ENCODE measurements around the gene ELSPBP1. TPM values are rescaled to one million over a fixed set of nuclear protein-coding genes. Genes with fewer than 3 reads are reported as not detected.

ELSPBP1 gene
- total RNA-seq, 4 donors from 2014 or later: not detected

DNA sequence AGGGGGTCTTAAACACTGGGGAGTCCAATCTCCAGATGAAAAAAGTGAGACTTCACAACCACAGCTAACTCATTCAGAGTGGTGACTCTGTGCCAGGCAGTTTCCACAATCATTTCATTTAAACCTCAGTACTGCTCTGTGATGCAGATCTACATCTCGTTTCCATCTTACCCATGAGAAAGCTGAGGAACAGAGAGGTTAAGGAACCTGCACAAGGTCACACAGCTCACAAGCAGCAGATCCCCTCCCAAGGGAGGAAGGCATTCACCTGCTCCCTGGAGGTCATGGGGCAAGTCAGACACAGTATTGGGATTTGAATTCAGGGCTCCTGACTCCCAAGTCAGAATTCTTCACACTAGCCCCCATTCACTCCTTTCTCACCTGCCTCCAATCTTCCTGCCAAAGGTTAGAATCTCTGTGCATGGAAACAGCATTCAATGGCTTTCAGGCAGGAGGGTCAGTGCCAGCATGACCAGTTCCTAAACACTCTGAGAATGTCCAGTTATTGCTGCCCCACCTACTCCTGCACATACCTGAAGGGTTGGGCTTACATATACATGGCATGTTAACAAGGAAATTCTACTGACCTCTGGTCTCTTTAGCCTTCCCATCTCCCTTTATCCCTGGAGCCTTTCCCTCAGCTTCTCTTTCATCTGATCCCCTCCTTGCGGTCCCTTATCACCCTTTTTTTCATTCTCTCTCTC, 47.6 kb downstream of the ELSPBP1 start:
- no peak for DNase-seq (ENCODE audit: low spot score in 2 of 2)
- no peak for TF ChIP-seq POLR2A (IDR thresholded peaks at IDR 0.05)
- TF ChIP-seq, protein P1, sequence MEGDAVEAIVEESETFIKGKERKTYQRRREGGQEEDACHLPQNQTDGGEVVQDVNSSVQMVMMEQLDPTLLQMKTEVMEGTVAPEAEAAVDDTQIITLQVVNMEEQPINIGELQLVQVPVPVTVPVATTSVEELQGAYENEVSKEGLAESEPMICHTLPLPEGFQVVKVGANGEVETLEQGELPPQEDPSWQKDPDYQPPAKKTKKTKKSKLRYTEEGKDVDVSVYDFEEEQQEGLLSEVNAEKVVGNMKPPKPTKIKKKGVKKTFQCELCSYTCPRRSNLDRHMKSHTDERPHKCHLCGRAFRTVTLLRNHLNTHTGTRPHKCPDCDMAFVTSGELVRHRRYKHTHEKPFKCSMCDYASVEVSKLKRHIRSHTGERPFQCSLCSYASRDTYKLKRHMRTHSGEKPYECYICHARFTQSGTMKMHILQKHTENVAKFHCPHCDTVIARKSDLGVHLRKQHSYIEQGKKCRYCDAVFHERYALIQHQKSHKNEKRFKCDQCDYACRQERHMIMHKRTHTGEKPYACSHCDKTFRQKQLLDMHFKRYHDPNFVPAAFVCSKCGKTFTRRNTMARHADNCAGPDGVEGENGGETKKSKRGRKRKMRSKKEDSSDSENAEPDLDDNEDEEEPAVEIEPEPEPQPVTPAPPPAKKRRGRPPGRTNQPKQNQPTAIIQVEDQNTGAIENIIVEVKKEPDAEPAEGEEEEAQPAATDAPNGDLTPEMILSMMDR (IDR thresholded peaks at IDR 0.05): no peak
- Histone ChIP-seq H3K4me1 (no peaks in the 10 kb centered on the region), H3K27me3 (no peaks in the 10 kb centered on the region), H3K27ac (no peak overlapping the region), H3K9me3 (peaks cover 0 to 12% (median under 1%) of the 10 kb centered on the region in 4 donors), H3K4me3 (no peak overlapping the region), H3K36me3 (peaks cover 0 to under 1% (median 0%) of the 10 kb centered on the region in 3 donors)
- 57 to 60% methylated on average over 2 of the region's 2 CpGs for WGBS, 2 donors

DNA sequence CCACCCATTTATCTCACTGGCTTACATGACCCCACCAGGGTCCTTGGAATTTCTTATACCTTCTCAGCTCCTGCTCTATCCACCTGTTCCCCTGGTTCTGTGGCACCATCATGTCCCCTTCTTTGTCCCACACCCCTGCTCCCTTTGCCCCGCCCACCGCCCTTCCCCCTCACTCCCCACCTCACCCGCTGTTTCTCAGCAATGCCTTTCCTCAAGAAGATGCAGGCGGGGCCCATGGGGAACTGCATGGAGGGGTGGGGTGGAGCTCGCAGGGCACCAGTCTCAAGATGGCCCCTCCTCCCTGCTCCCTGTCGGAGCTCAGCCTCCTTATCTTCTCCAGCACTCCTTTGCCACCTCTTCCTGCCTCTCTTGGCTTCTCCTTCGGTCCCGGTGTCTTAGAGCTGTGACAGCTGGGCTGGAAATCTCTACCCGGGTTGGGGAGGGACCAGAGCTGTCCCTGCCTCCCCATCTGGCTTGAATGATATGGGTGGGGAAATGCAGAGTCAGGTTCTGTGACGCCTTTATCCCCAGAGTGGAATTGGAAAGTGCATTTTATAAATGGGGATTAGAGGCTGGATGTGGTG, 49.3 kb downstream of the ELSPBP1 start, which contains the start of gene CABP5:
CABP5 (minus strand) TSS at position 405 of the 584 bp plus-strand sequence; CDS start at position 248, 157 bp downstream.
- Histone ChIP-seq H3K4me1 (no peaks in the 10 kb centered on the region), H3K27ac (no peak within 1 kb of the TSS), H3K4me3 (no peak within 1 kb of the TSS), H3K27me3 (no peaks in the 10 kb centered on the region), H3K9me3 (no peaks in the 10 kb centered on the region), H3K36me3 (peaks cover 0 to 18% (median 0%) of the 10 kb centered on the region in 3 donors)
- TF ChIP-seq, protein P1 (IDR thresholded peaks at IDR 0.05): no peak
- DNase-seq (ENCODE audit: low spot score in 2 of 2): no peak
- WGBS, 2 donors: 81 to 82% methylated on average over 10 of the region's 10 CpGs

DNA sequence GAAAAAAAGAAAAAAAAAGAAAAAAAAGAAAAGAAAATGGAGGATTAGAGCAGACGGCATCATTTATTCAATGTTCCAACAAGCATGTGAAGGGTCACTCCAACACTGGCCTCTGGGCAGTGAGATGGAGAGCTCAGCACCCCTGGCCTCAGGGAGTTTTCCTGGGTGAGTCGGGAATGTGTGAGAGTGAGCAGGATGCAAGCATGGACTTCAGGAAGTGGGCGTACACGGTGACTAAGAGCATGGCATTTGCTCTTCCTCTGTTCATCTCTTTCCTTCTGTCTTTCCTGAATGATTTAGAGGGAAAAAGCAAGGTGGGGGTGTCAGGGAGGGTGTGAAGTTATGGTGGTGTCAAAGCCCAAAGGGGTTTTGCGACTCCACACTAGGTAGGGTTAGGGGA, 50.1 kb downstream of the ELSPBP1 start:
- no peak overlapping the region for H3K27ac ChIP-seq
- no peaks in the 10 kb centered on the region for H3K27me3 ChIP-seq
- 84 to 87% methylated on average over 5 of the region's 5 CpGs for WGBS, 2 donors
- H3K9me3 ChIP-seq: no peaks in the 10 kb centered on the region
- no peak for TF ChIP-seq POLR2A (IDR thresholded peaks at IDR 0.05)
- TF ChIP-seq, protein P1 (IDR thresholded peaks at IDR 0.05): no peak
- no peak for TF ChIP-seq EP300 (IDR thresholded peaks at IDR 0.05)
- H3K4me1 ChIP-seq: no peaks in the 10 kb centered on the region
- no peak overlapping the region for H3K4me3 ChIP-seq
- DNase-seq (ENCODE audit: low spot score in 2 of 2): no peak
- H3K36me3 ChIP-seq: peaks cover 0 to 26% (median 0%) of the 10 kb centered on the region in 3 donors

DNA sequence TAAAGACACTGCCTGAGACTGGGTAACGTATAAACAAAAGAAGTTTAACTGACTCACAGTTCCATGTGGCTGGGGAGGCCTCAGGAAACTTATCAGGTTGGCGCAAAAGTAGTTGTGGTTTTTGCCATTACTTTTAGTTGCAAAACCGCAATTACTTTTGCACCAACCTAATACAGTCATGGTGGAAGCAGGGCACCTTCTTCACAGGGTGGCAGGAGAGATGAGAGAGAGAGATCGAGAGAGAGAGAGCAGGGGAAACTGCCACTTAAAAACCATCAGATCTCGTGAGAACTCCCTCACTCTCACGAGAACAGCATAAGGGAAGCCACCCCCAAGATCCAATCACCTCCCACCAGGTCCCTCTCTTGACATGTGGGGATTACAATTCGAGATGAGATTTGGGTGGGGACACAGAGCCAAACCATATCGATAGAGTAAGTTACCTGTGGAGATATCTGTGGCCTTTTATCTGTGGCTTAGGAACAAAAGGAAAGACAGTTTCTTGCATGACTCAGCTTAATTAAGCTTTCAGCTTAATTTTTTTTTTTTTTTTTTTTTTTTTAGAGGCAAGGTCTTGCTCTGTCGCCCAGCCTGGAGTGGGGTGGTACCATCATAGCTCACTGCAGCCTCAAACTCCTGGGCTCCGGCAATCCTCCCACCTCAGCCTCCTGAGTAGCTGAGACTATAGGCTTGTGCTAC, 57.1 kb downstream of the ELSPBP1 start:
- Histone ChIP-seq H3K4me1 (no peaks in the 10 kb centered on the region), H3K4me3 (no peak overlapping the region), H3K27ac (no peak overlapping the region), H3K36me3 (peaks cover 0 to 78% (median 0%) of the 10 kb centered on the region in 3 donors), H3K9me3 (no peaks in the 10 kb centered on the region), H3K27me3 (no peaks in the 10 kb centered on the region)
- DNase-seq (ENCODE audit: low spot score in 2 of 2): no peak
- TF ChIP-seq POLR2A (IDR thresholded peaks at IDR 0.05): no peak
- 77 to 86% methylated on average over 10 of the region's 10 CpGs for WGBS, 2 donors

DNA sequence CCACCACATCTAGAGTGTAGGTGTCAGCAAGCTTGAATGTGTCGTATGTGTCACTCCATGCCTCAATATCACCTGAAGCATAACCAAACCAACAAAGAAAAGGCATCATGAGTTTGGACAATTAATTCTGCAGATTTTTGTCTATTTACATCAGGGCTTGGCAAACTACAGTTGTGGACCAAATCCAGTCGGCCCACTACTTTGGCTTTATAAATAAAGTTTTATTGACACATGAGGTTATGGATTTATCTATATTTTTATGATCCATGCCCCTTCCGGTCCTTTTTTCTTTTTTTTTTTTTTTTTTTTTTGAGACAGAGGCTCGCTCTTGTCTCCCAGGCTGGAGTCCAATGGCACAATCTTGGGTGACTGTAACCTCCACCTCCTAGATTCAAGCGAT, 58.6 kb downstream of the ELSPBP1 start:
- H3K36me3 ChIP-seq: peaks cover 0 to 70% (median 0%) of the 10 kb centered on the region in 3 donors
- H3K4me3 ChIP-seq: no peak overlapping the region
- DNase-seq (ENCODE audit: low spot score in 2 of 2): no peak
- no peaks in the 10 kb centered on the region for H3K4me1 ChIP-seq
- no peaks in the 10 kb centered on the region for H3K27me3 ChIP-seq
- H3K9me3 ChIP-seq: no peaks in the 10 kb centered on the region
- H3K27ac ChIP-seq: no peak overlapping the region
- WGBS, 2 donors: 78 to 81% methylated on average over 5 of the region's 5 CpGs
- TF ChIP-seq EP300 (IDR thresholded peaks at IDR 0.05): no peak
- TF ChIP-seq POLR2A (IDR thresholded peaks at IDR 0.05): no peak
- TF ChIP-seq, protein P1 (IDR thresholded peaks at IDR 0.05): no peak
